ENCODE measurements around the gene HIVEP3.

Gene HIVEP3

DNA sequence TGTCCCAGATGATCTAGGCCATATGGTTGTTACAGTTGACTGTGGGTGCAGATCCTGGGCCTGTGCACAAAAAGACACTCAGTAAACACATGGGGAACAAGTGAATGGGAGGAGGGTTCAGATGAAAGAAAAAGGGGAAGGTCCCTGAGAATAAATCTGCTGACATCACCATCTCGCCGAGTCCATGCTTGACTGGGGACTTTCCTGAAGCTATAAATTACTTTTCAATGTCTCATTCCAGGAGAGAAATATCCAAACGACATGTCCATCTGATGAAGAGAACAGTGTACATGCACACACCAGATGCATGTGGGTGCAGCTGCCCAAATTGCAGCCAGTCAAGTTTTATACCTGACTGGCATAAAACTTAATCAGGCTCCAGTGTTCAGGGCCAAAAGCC is 109.0 kb downstream of the HIVEP3 start:
- DNase-seq: no peak

DNA sequence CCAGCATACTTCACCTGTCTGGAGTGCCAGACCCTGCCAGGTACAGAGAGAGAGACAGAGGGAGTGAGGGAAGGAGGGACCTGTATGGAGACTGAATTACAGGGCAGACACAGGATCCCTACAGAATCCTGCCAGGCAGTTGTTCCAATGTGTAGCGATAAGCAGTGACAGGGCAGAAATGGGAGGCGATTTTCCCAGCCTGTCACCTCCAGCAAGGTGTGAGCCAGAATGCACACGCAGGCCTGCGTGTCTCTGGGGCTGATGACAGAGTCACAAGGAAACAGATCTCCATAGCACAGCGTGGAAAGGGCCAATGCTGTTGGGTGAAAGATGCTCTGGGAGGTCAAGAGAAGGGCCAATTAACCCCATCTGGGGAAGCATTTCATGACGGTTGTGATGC is 111.3 kb downstream of the HIVEP3 start:
- DNase-seq: no peak

GRCh38 chr1:41806472-41807155 is 112.1 kb downstream of the HIVEP3 start:
- DNase-seq: no peak

DNA sequence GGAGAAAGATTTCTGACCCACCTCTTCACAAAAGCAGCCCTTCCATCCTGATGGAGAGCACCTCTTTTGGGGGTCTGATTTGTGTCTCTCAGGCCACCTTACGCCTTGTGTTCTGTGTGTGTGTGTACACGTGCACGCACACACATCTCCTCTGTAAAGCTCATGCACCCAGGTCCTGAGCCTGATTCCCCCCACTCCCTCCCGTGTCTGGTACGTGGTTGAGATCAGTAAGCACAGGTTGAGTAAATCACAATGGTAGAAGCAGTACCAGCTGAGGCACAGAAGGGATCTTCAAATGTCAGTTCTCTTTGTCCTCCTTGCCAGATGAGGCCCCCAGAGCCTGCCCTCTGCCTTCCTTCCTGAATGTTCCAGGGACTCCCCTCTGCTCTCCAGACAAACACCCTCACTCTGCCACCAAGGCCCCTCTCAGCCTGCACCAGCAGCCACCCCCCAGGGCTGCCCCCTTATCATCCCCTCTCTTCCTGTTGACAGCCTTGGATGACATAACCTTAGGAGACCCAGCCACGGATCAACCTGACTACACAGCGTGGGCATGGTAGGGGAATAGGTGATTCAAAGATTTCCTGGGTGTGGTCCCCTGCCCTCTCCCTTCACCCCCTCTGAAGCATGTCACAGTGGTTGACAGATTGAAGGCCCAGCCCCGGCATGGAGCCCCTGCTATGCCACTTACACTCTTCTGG is 112.8 kb downstream of the HIVEP3 start:
- DNase-seq: no peak

DNA sequence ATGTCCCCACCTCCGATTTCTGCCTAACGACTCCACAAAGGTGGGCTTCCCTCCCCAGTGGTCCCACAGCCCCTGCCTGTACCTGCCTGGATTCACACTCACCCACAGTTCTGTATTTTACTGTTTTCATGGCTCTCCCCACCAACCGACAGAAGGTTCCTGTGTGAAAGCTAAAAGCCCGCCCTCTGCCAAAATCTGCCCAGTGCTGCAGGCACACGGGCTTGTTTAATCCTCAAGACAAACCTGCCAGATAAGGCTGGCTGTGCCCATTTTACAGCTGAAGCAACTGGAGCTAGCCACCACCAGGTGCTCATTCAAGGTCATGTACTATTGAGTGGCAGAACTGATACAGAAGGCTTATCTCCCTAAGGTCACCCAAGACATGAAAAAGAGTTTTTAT is 114.5 kb downstream of the HIVEP3 start:
- no peak for DNase-seq

GRCh38 chr1:41803656-41804055 is 115.1 kb downstream of the HIVEP3 start:
- no peak for DNase-seq

GRCh38 chr1:41802532-41803501 is 115.9 kb downstream of the HIVEP3 start:
- no peak for DNase-seq

DNA sequence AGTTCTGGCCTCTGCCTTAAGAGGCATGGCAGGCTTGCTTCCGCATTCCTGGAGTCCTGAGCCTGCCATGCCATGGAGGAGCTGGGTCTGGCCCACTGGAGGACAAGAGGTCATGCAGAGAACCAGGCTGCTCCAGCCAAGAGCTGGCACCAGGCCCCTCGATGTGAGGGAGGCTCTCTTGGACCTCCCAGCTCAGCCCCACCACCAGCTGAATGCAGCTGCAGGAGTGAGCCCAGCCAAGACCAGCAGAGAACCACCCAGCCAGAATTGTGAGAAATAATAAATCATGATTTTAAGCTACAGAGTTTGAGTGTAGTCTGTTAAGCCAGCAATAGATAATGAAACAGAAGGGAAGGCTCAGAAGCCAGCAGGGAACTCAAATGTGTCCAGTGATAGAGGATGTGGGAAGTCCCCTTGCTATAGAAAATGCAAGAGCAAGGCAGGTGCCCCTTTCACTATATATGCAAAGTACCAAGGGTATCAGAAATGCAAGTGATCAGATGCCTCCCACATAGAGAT is 118.4 kb downstream of the HIVEP3 start:
- DNase-seq: no peak

GRCh38 chr1:41799723-41800122 is 119.0 kb downstream of the HIVEP3 start:
- DNase-seq: peak; percentile 32

- DNase-seq: no peak
Observed at GRCh38 chr1:41799205-41799604, 119.5 kb downstream of the HIVEP3 start.

DNA sequence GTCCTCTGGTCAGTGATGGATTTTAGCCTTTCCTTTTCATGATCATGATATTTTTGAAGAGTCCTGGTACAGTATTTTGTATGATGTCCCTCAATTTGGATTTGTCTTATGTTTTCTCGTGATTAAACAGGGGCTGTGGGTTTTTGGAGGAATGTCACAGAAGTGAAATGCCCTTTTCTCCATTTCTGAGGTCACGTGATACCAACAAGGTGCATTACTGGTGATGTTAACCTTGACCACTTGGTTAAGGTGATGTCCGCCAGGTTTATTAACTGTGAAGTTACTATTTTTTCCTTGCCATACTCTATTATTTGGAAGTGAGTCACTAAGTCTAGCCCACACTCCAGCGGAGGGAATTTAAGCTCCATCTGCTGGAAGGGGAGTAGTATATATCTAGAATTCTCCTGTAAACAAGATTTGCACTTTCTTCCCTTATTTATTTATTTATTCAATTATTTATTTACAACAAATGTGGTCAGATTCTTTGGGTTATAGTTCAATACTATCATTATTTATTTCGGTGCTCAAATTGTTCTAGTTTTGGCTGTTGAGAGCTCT is 123.4 kb downstream of the HIVEP3 start:
- peak; percentile 69 for DNase-seq

- DNase-seq: no peak
Observed at GRCh38 chr1:41794031-41794430, 124.7 kb downstream of the HIVEP3 start.

- no peak for DNase-seq
Observed at GRCh38 chr1:41792485-41792770, 126.3 kb downstream of the HIVEP3 start.

GRCh38 chr1:41791667-41792484 is 126.8 kb downstream of the HIVEP3 start:
- DNase-seq: no peak

DNA sequence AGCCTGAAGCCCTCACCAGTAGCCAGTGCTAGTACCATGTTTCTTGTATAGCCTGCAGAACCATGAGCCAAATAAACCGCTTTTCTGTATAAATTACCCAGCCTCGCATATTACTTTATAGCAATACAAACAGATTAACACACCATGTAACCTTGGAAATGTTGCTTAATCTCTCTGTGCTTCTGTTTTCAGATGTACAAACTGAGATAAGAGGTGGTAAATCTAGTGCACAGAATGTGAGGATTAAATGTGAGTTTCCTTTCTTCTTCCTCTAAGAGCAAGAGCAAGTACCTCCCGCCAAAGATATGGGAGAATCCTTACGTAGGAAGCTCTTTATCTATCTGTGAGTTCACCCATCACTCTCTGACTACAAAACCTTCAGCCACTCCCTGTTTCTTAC is 128.4 kb downstream of the HIVEP3 start:
- no peak for DNase-seq

- no peak for DNase-seq
Observed at GRCh38 chr1:41789661-41790330, 128.9 kb downstream of the HIVEP3 start.

DNA sequence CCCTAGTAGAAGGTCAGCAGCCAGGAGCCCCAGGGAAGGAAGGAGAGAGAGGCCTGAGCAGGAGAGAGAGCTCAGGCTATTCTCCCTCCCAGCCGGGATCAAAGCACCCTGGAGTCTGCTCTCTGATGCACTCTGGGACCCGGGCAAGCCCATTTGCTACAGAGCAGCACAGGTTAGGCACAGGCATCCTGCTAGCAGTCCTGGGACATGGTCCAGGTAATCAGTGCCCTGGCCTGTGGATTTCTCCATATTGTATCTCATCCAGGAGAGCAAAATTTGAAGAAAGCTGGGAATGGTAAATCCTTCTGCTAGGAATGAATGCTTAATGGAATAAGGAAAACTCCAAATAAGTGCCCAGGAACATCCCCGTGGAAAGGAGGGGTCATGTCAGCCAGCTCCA is 130.3 kb downstream of the HIVEP3 start:
- no peak for DNase-seq

DNA sequence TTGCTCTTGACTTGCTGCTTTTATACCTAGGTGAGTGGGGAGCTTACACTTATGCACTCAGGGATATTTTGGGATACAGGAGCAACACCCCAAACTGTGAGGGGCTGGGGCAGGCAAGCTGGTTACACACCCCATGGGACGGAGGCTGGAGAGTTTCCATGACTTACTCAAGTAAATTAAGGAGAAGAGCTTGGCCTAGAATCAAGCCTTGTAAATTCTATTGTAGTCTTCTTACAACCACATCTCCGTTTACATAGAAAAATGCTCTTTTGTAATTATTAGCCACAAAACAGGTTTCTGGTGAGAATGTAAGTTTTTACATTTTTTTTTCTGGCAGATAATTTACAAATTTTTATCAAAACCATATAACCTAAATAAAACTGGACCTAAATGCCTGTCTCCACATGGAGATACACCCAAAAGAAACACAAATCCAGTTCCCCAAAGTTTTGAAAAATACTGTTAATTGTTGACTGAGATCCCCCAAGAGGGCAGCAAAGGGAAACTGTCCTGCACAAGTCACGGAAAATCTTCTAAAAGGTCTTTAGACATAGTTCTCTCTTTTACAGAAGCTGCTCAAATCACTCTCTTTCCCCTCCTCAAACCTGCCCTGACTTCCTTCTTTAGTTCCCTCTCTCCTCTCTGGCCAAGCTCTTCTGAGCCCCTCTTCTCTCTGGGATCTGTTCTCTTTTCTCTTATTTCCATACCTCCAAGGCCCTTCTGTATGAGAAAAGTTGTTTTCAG is 134.0 kb downstream of the HIVEP3 start:
- DNase-seq: no peak

DNA sequence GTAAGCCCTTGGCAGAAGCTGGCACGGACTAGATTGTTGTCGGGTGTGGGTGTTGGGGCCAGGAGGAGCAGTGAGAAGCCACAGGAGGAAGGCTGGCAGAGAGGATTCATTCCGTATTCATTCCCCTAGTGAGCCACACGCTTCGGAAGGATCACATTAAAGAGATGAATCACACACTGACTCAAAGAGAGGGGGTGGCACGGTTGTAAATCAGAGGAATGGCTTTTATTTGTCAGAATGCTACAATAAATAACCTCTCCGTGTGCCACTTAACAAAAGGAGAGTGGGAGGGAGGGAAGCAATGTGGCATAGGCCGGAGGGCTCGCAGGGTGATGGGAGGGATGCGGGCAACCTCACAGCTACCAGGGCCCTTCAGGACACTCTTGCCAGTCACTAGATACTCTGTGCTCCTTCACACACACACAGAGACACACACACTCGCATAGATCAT is 135.5 kb downstream of the HIVEP3 start:
- peak; percentile 86 for DNase-seq

DNA sequence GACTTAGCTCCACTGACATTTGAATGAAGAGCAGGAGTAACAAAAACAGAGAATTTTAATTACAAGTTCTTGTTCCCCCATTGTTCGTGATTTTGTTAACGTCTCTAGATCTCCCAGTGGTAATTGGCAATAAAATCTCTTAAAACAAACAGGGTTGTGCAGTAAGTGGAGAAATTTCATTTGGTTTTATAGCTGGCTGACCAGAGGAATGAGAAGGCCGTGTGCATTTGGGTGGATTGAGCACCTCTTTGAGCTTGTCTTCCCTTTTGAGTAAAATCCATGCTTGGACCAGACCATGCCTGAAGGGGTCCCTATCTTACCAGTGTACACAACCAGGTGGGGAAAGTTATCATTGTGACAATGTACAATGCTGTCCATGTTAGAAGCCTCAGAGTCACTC is 137.8 kb downstream of the HIVEP3 start:
- DNase-seq: no peak

DNA sequence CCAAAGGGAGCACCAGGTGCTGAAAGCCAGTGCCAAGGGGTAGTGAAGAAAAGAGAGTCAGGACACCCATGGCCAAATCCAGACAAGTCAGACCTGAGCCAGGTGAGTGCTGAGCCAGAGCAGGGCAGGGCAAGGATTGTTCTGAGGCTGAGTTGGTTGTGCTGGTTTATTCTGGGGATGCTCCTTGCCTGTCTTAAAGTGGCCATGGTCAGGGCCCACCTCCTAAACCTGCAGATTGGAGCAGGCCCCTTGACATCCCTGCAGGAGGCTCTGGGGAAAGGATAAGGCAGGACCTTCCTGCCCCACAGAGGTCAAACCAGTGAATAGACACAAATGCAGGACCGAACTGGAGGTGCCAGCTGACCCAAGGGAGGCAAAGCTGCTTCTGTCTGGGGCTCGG is 138.4 kb downstream of the HIVEP3 start:
- no peak for DNase-seq
